Measurements from ENCODE around the gene C1orf198.

C1orf198 gene

GRCh38 chr1:230898144-230898543 is 29.8 kb upstream of the C1orf198 start:
- H3K4me3 ChIP-seq (ENCODE audit: low read depth, low read length), result no peak overlapping the region
- no peak for DNase-seq (ENCODE audit: low read depth)
- no peak for TF ChIP-seq POLR2A (IDR thresholded peaks at IDR 0.05; ENCODE audit: extremely low read depth, insufficient read length)
- TF ChIP-seq MYC (IDR thresholded peaks at IDR 0.05; ENCODE audit: low read depth, low read length), result no peak

- TF ChIP-seq MYC (IDR thresholded peaks at IDR 0.05; ENCODE audit: low read depth, low read length) (no peak), CTCF (IDR thresholded peaks at IDR 0.05; ENCODE audit: low read depth, low read length) (no peak), POLR2A (IDR thresholded peaks at IDR 0.05; ENCODE audit: extremely low read depth, insufficient read length) (no peak)
- TF ChIP-seq, protein P1, sequence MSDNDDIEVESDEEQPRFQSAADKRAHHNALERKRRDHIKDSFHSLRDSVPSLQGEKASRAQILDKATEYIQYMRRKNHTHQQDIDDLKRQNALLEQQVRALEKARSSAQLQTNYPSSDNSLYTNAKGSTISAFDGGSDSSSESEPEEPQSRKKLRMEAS (IDR thresholded peaks at IDR 0.05; ENCODE audit: low read depth, low read length), result no peak
- DNase-seq (ENCODE audit: low read depth), result no peak
- H3K4me3 ChIP-seq (ENCODE audit: low read depth, low read length), result no peak overlapping the region
Observed at GRCh38 chr1:230896779-230897178, 28.5 kb upstream of the C1orf198 start.

DNA sequence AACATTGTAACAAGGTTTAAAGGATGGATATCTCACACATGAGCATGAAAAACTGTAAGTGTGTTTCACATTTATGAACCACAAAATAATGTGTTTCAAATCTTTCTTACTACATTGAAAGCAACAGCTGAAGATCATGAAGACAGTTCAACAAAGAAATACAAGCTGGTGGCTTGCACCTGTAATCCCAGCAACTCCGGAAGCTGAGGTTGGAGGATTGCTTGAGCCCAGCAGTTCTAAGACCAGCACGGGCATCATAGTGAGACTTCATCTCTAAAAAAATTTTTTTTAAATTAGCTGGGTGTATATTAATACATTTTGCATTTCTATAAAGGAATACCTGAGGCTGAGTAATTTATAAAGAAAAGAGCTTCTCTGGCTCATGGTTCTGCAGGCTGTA is 27.1 kb upstream of the C1orf198 start:
- TF ChIP-seq, protein P1 (IDR thresholded peaks at IDR 0.05; ENCODE audit: low read depth, low read length), result no peak
- TF ChIP-seq MYC (IDR thresholded peaks at IDR 0.05; ENCODE audit: low read depth, low read length) (no peak), CTCF (IDR thresholded peaks at IDR 0.05; ENCODE audit: low read depth, low read length) (no peak), POLR2A (IDR thresholded peaks at IDR 0.05; ENCODE audit: extremely low read depth, insufficient read length) (no peak)
- no peak for DNase-seq (ENCODE audit: low read depth)
- no peak overlapping the region for H3K4me3 ChIP-seq (ENCODE audit: low read depth, low read length)

DNA sequence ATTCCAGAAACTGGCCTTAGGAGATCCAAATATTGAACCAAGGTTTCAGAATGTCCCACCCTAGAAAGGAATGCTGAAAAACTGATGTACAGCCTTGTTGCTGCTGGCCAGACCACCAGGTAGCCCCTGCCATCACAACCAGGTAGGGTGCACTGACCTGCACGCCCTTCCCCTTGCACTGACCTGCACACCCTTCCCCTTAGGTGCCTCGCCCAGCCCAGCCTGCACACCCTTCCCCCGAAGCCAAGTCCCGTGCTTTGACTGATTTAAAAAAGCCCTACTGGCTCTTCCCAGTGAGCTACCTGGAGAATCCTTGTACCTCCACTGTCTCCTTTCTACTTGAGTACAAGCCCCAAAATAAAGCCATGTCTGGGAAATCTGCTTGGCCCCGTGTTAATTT is 26.3 kb upstream of the C1orf198 start:
- H3K4me3 ChIP-seq (ENCODE audit: low read depth, low read length), result no peak overlapping the region
- no peak for DNase-seq (ENCODE audit: low read depth)
- TF ChIP-seq, protein P1 (IDR thresholded peaks at IDR 0.05; ENCODE audit: low read depth, low read length), result no peak
- TF ChIP-seq POLR2A (IDR thresholded peaks at IDR 0.05; ENCODE audit: extremely low read depth, insufficient read length), result no peak
- TF ChIP-seq MYC (IDR thresholded peaks at IDR 0.05; ENCODE audit: low read depth, low read length), result no peak
- no peak for TF ChIP-seq CTCF (IDR thresholded peaks at IDR 0.05; ENCODE audit: low read depth, low read length)

GRCh38 chr1:230894032-230894431 is 25.7 kb upstream of the C1orf198 start:
- no peak for TF ChIP-seq MYC (IDR thresholded peaks at IDR 0.05; ENCODE audit: low read depth, low read length)
- no peak for TF ChIP-seq POLR2A (IDR thresholded peaks at IDR 0.05; ENCODE audit: extremely low read depth, insufficient read length)
- TF ChIP-seq, protein P1 (IDR thresholded peaks at IDR 0.05; ENCODE audit: low read depth, low read length), result no peak
- TF ChIP-seq CTCF (IDR thresholded peaks at IDR 0.05; ENCODE audit: low read depth, low read length), result no peak
- no peak overlapping the region for H3K4me3 ChIP-seq (ENCODE audit: low read depth, low read length)
- DNase-seq (ENCODE audit: low read depth), result no peak

DNA sequence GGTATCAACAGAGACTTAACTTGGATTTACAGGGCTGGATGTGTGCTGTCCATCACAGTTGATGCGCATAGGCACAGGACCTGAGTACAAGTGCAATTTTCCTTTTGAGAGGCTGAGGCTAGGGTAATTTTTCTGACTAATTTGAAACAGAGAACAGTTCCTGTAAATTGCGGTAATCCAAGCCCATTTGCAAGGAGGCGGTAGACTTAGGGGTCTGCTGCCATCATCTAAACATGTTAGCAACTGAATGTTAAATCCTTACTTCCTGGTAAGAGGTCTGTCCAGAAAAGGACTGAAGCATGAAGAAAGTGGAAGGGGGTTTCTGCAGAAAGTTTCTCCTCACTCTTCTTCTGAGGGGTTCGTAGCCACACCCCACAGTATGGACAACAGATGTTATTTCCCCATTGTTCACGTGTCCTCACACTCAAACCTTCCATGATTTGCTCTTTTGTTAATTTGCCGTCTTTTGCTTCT is 23.7 kb upstream of the C1orf198 start:
- no peak for DNase-seq (ENCODE audit: low read depth)
- TF ChIP-seq MYC (IDR thresholded peaks at IDR 0.05; ENCODE audit: low read depth, low read length) (no peak), CTCF (IDR thresholded peaks at IDR 0.05; ENCODE audit: low read depth, low read length) (no peak), POLR2A (IDR thresholded peaks at IDR 0.05; ENCODE audit: extremely low read depth, insufficient read length) (no peak)
- TF ChIP-seq, protein P1 (IDR thresholded peaks at IDR 0.05; ENCODE audit: low read depth, low read length), result no peak
- no peak overlapping the region for H3K4me3 ChIP-seq (ENCODE audit: low read depth, low read length)

All from NB4 (cell line).